Caki2 (cell line): ENCODE measurements around the gene WNT9A. TPM values are rescaled to one million over a fixed set of nuclear protein-coding genes. Genes with fewer than 3 reads are reported as not detected.
"Not testable (repeated sequence)": the region's sequence is repeated elsewhere in the genome, so short reads cannot be mapped to it uniquely, and the experiment has no call there.

Experiments
- DNase-seq: peaks from one replicate; pipeline ENCODE4 v3.0.0-alpha.2; 2015; ENCODE audit warnings: low read depth
- in situ Hi-C: cut with HindIII; loops from 2 replicates; pipeline ENCODE4 v1.10.0; 2016; ENCODE audit warnings: low sequenced_read_pairs, low pct_unique_long_range_greater_than_20kb, mixed read lengths
- total RNA-seq: library from RNA; depleted of rRNA; stranded (reverse); fragments of >200 nt; shearing (Covaris generic); gene quantifications from 2 replicates; pipeline ENCODE4 v1.2.3, GENCODE V29; 2014; ENCODE audit warnings: low replicate concordance; rRNA removed

Gene WNT9A
- total RNA-seq, 1 experiment from 2014 or later: 1.1 TPM

DNA sequence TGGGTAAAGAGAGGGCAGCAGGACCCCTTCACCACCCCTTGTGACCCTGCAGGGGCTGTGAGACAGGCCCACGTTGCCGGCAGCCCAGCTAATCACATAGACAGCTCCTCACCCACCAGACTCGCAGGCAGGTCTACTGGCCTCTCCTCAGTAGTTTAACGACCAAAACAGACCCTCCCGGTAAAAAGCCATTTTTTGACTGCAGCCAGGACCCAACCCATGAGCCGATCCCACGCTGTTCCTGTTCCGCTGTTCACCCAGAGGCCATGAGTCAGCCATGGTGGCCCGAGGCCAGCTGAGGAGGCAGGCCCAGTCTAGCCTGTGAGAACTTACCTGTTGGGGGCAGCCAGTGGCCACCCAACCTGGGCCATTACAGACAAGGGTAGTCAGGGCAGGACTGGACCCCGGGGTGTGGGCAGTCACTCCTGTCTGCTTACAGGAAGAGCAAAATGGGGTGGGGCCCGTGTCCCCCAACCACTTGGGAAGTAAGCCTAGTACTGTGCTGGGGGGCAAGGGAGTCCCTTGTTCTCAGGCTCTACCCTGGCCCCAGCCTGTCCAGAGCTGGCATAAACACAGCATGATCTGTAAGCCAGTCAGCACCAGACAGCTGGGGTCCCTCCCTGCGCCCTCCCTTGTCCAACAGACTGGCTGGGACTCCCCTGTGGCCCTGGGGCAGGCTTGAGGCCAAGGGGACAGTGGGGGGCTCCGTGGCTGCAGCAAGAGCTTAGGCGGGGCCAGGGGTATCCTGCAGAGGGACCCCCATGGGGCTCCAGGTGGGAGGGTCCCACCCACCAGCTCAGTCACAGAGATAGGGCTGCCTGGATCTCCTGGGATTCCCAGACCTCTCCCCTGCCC lies 61.9 kb downstream of the WNT9A start:
- in situ Hi-C loops: no loop called here
- no peak for DNase-seq

DNA sequence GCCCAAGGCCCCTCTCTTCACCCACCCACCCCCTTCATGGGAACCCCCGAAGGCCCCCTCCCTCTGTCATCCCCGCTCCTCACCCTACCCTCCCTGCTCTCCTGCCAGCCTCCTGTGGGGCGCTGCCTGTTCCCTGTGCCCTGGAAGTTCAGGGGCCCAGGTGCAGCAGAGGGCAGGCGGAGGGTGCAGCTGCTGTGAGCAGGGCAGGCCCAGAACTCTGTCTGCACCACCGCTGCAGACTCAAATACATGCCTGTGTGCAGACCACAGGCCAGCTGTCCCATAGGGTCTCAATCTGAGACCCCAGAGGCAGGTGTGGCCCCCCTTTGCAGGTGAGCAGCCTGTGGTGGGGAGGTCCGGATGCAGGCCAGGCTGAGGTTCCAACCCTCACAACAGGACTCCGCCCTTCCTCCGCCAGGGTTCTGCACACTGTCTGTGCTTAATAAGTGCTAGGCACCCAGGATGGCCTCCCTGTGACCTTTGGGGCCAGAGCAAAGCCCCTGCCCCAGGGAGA lies 62.5 kb downstream of the WNT9A start:
- in situ Hi-C loops: no loop called here
- no peak for DNase-seq

DNA sequence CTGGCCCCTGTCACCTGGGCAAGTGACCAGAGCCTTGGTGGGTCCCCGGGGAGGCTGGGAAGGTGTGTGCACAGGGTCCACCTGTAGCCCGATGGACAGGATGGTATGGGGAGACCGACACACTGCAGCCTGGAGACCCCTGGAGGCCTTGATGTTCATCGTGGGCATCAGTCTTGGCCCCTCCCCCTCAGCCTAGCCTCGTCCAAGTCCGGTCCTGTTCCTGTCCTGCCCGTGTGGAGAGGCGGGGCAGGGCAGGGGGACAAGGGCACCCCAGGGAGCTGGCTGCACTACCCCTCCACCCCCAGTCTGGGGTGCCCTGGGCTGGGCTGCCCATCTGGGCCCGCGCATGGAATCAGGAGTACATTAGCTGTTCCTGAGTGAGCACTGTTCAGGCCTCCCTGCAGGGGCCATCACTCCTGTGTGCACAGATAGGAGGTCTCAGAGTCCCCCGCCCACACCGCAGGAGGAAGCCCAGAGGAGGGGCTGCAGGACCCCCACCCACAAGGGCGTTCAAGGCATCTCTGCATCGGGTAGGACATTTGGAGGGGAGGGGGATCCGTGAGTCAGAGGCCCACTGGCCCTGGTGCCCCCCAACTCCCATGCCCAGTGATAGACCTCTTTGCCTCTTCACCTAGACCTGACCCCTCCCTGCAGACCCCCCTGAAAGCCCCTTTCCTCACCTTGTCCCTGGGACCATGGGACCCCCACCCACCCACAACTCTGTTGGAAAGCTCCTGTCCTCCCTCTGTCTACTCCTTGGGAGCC lies 63.2 kb downstream of the WNT9A start:
- DNase-seq: no peak
- in situ Hi-C loops: no loop called here

DNA sequence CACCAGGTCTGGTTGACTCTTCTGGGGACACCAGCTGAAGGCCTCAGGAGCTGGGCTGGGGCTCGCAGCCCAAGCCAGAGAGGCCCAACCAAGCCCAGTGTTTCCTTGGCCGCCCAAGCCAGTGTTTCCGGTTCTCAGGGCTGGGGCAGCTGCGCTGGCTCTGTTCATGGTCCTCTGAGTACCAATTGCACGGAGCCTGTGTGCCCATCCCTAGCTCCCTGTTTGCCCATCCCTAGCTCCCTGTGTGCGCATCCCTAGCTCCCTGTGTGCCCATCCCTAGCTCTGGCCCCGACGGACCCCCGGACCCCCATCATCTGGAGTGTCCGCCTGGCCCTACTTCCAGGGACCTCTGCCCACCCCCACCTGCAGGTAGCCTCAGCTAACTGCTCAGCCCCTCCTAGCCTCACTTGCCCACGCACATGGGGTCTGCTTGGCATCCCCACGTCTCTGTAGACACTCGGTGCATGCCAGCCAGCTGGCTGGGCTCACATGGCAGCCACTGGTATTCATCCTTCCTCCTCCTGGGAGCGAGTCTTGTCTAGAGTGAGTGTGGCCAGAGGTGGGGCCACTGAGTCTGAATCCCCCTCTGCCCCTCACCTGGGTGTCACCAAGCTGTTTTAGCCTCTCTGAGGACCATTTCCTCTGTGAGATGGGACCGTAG lies 64.0 kb downstream of the WNT9A start:
- in situ Hi-C loops: no loop called here
- no peak for DNase-seq

DNA sequence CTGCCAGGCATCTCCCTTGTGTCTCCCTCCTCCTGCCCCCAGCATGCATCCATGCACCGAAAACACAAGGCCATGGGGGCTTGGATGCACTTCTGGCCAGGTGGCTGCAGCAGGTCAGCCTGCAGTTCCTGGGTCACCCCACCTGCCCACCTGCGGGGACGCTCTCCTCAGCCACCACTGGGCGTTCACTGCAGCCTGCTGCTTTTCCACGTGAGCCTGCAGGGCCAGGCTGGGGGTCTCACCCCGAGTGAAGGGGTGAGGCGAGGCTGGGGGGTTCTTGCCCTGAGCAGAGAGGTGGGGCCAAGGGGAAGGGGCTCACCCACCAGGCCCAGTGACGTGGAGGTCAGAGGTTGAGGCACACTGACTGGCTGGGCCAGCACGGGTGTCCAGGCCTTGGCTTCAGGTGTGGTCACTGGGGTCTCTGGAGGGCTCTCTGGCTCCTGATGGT lies 64.6 kb downstream of the WNT9A start:
- in situ Hi-C loops: no loop called here
- DNase-seq: no peak

DNA sequence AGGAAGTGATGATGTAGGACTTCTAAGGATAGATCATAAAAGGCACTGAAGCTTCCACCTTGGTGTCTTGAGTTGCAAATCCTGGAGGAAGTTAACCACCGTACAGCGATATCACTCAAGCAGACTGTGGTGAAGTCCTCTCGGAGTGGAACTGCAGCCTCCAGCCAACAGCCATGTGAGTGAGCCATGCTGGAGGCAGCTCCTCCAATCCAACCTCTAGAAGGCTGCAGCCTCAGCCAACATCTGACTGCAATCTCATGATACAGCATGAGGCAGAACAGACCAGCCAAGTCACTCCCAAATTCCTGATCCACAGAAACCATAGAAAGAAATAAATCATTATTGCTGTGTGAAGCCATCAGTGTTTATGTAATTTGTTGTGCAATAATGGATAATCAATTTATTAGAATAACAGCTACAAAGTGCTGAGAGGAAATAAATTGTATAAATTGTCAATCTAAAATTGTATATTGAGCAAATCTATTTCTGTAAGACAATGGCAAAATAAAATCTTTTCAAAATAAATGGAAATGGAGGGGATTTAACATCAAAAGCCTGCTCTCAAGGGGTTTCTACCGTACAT lies 67.3 kb downstream of the WNT9A start:
- in situ Hi-C loops: no loop called here
- DNase-seq: no peak

DNA sequence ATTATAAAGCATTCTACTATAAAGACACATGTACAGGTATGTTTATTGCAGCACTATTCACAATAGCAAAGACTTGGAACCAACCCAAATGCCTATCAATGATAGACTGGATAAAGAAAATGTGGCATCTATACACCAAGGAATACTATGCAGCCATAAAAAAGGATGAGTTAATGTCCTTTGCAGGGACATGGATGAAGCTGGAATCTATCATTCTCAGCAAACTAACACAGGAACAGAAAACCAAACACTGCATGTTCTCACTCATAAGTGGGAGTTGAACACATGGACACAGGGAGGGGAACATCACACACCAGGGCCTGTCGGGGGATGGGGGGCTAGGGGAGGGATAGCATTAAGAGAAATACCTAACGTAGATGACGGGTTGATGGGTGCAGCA lies 69.9 kb downstream of the WNT9A start:
- DNase-seq, in situ Hi-C loops: not testable (repeated sequence)

DNA sequence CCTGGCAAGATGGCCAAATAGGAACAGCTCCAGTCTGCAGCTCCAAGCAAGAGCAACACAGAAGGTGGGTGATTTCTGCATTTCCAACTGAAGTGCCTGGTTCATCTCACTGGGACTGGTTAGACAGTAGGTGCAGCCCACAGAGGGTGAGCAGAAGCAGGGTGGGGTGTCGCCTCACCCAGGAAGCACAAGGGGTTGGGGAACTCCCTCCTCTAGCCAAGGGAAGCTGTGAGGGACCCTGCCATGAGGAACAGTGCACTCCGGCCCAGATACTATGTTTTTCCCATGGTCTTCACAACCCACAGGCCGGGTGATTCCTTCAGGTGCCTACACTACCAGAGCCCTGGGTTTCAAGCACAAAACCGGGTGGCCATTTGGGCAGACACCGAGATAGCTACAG lies 75.8 kb downstream of the WNT9A start:
- DNase-seq, in situ Hi-C loops: not testable (repeated sequence)

DNA sequence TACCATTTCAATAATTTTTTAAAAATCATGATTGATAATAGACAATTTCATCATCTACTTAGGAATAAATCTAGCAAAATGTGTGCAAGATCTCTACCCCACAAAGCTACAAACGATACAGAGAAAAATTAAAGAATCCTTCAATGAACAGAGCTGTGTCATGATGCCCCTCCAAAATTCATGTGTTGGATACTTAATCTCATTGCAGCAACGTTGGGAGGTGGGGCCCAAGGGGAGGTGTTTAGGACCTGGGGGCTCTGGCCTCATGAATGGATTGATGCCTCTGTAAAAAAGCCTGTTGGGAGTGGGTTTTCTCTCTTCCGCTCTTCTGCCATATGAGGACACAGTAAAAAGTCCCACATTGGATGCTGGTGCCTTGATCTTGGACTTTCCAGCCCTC lies 77.4 kb downstream of the WNT9A start:
- DNase-seq: no peak
- in situ Hi-C loops: no loop called here

DNA sequence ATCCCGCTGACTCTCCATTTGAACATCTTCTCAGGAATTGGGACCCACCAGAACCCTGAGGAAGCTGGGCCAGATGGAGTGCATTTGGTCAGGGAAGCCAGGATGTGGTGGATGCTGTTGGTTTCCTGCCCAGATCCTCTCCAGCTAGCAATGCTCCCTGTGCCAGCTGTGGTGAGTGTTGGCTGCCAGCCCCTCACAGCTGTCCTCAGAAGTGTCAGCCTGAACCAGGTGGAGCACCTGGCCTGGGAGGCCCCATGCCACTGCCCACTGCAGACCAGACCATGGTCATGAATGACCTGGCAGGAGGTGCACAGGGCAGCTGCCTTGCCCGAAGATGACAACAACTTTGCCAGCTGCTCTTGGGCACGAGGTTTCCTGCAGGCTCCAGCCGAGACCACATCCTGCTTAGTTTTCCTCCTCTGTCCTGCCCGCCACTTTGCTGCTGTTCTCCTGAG lies 77.9 kb downstream of the WNT9A start:
- in situ Hi-C loops: no loop called here
- no peak for DNase-seq

DNA sequence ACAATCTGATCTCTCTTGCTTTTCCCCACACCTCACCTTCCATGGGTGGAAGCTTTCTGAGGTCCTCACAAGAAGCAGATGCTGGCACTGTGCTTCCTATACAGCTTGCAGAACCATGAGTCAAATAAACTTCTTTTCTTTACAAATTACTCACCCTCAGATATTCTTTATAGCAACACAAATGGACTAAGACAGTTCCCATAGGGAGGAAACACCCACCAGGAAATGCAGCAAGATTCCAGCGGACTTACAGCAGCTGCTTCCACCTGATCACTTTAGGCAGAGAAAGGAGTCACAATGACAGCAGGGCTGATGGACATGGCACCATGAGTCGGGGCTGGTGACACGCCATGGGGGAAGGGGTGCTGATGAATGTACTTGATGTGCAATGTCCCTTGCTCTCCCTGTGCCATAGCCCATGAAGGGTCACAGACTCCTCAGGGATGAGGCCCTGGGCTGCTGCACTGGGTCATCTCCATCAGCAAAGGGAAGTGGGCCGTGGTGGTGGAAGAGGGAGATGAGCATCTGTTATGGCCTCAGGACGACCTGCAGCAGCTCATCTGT lies 78.4 kb downstream of the WNT9A start:
- in situ Hi-C loops: no loop called here

More for the DNA sequence above, 78.4 kb downstream of the WNT9A start:
- DNase-seq: no peak

Other genes with a start within 250 kb of the WNT9A start
- 45.4 and 70.1 TPM in 2 replicates for gene JMJD4, start 212.6 kb downstream of the WNT9A start, total RNA-seq
- 79.8 and 86.1 TPM in 2 replicates for gene SNAP47, start 212.5 kb downstream of the WNT9A start, total RNA-seq
- gene PRSS38, start 132.3 kb downstream of the WNT9A start, total RNA-seq: not detected in 2 replicates
- 0.49 TPM in 1 of 2 replicates, not detected in the other for gene WNT3A, start 59.1 kb upstream of the WNT9A start, total RNA-seq
- gene ARF1, start 134.8 kb upstream of the WNT9A start, total RNA-seq: 339 and 399 TPM in 2 replicates
- gene C1orf35, start 155.4 kb upstream of the WNT9A start, total RNA-seq: 57.9 and 61.2 TPM in 2 replicates
- gene MRPL55, start 161.4 kb upstream of the WNT9A start, total RNA-seq: 126 and 138 TPM in 2 replicates
- gene GUK1, start 192.3 kb upstream of the WNT9A start, total RNA-seq: 263 and 331 TPM in 2 replicates
- 0.10 TPM in 1 of 2 replicates, not detected in the other for gene GJC2, start 202.0 kb upstream of the WNT9A start, total RNA-seq
- gene IBA57, start 217.9 kb upstream of the WNT9A start, total RNA-seq: 1.6 and 11.9 TPM in 2 replicates